Motor neuron (in vitro differentiated cells): Measurements from ENCODE around the gene MYLK. TPM values are rescaled to one million over a fixed set of nuclear protein-coding genes. Genes with fewer than 3 reads are reported as not detected.
"Not testable (repeated sequence)": the region's sequence is repeated elsewhere in the genome, so short reads cannot be mapped to it uniquely, and the experiment has no call there.

Experiments used
- ATAC-seq, 8 experiments: fragments of 200-7000 bp; cut with Tn5 transposase; replicated peaks in 6 of 8; 2 replicates each; pipeline ENCODE4 v1.8.0; 2021; ENCODE audit warnings: mild to moderate bottlenecking in 8 of 8, moderate library complexity in 8 of 8
- H3K27ac ChIP-seq, 2 donors: fragments of 250-450 bp; sonication (Bioruptor Pico); 2 replicates each; pipeline ENCODE4 v1.9.0; 2021; ENCODE audit warnings: antibody characterized with exemption in 2 of 2, mild to moderate bottlenecking in 2 of 2, moderate library complexity in 1 of 2
- H3K4me1 ChIP-seq, 2 donors: fragments of 250-450 bp; sonication (Bioruptor Pico); replicated peaks in 1 of 2; 2 replicates each; pipeline ENCODE4 v1.6.1; 2021; ENCODE audit warnings: antibody characterized with exemption in 2 of 2, mild to moderate bottlenecking in 2 of 2, moderate library complexity in 1 of 2
- H3K4me3 ChIP-seq, 5 donors: fragments of 250-450 bp; sonication (Bioruptor Pico); 2 replicates each; pipeline ENCODE4 v1.9.0; 2021; ENCODE audit warnings: antibody characterized with exemption in 5 of 5, mild to moderate bottlenecking in 5 of 5, moderate library complexity in 4 of 5
- WGBS, 10 experiments: fragments of 450-650 bp; shearing (Covaris generic); methylation state at CpG; one replicate each; pipeline ENCODE4 v1.0.0; 2022; 5-methylcytosine and 5-hydroxymethylcytosine counted together
- in situ Hi-C, 9 experiments: fragments of 400-800 bp; cut with MboI; loops; one replicate each; pipeline ENCODE4 v1.15.0; 2021; ENCODE audit warnings: low sequenced_read_pairs in 9 of 9, low pct_unique_long_range_greater_than_20kb in 2 of 9; ENCODE audit not compliant: unreplicated experiment in 9 of 9
- total RNA-seq, 8 experiments: library from RNA; unstranded; fragments of 300-600 nt; gene quantifications; 2 replicates each; pipeline versions ENCODE4 v1.2.3 to v1.2.4, GENCODE V29; 2022

Gene MYLK
- total RNA-seq, 8 experiments from 2014 or later, result 1.8 to 18.7 (median 6.1) TPM

DNA sequence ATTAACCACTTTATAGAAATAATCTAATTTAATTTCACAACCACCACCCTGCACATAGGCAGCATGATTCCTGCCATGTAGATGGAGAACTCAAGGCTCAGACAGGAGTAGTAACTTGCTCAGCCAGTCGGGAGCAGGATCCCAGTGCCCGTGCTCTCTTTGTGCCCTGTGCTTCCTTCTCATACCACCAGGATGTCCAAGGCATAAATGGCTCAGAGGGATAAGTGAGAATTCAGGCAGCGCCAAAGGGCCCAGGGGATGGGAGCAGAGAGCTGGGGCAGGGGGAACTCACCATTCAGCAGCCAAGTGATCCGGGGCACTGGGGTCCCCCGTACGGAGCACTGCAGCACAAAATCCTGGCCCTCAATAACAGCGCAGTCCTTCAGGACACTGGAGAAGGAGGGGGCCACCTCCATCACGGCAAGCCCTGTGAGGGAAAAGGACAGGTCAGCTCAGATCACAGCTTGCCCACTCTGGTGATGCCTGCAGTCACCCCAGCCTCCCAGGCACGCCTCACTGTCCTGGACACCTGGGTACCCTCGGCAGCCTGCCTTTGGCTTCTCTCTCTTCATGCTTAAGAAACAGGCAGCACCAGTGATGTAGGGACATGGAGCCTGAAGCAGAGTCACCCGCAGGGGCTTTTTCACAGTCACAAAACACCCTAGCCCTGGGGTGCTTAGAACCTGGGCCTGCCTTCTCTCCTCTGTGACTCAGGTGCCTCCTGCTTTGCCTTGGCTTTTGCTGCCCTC, 158.3 kb downstream of the MYLK start:
- Histone ChIP-seq H3K4me1 (peaks cover 5 to 6% of the 10 kb centered on the region in 2 donors), H3K4me3 (no peak overlapping the region), H3K27ac (no peak overlapping the region)
- ATAC-seq, result peak in 1 of 8 experiments; percentile 35
- in situ Hi-C loops, result no loop called here
- 90 to 100% (median 98%) methylated on average over 1 to 5 of the region's 11 CpGs; no CpG with 5 or more reads in 6 of the 10 experiments for WGBS, 10 experiments

DNA sequence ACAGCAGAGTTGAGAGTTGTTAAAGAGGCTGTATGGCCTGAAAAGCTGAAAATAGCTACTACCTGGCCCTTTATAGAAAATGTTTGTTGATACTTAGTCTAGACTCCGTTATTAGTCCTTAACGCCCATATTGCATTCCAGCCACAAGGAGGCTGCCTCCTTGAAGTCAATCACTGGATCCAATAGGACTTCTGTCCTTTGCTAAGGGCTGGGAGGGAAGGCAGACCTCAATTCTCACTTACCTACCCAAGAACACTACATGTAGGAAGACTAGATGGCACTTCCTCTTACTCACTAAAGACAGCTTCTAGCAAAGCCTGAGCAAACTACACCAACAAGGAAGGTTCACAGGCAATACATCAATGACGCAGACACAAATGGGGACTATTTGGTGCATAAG, 159.8 kb downstream of the MYLK start:
- WGBS, 10 experiments, result 0 to 100% (median 36%) methylated on average over 1 to 3 of the region's 3 CpGs; no CpG with 5 or more reads in 2 of the 10 experiments
- no peak overlapping the region for H3K4me3 ChIP-seq
- no peak for ATAC-seq
- no peak overlapping the region for H3K27ac ChIP-seq
- H3K4me1 ChIP-seq, result peaks cover 0 to 8% of the 10 kb centered on the region in 2 donors
- in situ Hi-C loops, result no loop called here

DNA sequence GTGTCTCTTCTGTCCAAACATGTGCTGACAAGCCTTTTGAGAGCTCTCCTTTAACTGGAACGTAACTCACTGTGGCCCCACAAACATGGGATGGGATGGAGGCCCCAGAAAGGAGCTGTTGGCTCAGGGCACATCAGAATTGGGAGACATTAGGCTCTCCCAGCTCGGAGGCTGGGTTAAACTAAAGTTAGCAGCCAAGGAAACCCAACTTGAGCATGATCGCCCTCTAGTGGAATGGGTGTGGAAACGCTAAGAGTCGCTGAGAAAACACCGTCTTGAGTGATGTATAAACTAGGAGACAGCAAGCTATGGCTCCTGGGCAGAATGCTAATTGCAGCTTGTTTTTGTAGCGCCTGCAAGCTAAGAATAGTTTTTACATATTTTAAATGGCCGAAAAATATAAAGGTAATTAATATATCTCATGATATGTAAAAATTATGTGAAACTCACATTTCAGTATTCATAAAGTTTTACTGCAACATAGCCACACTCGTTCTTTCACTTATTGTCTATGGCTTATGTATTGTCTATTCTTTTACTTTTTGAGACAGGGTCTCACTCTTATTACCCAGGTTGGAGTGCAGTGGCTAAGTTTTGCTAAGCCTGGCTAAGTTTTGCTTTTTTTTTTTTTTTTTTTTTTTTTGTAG, 160.5 kb downstream of the MYLK start:
- in situ Hi-C loops, result no loop called here
- Histone ChIP-seq H3K27ac (no peak overlapping the region), H3K4me1 (peaks cover 0 to 8% of the 10 kb centered on the region in 2 donors), H3K4me3 (no peak overlapping the region)
- WGBS, 10 experiments, result 0 to 50% (median 15%) methylated on average over 2 to 9 of the region's 9 CpGs
- ATAC-seq, result peak; percentile 65 to 76 (median 70)

DNA sequence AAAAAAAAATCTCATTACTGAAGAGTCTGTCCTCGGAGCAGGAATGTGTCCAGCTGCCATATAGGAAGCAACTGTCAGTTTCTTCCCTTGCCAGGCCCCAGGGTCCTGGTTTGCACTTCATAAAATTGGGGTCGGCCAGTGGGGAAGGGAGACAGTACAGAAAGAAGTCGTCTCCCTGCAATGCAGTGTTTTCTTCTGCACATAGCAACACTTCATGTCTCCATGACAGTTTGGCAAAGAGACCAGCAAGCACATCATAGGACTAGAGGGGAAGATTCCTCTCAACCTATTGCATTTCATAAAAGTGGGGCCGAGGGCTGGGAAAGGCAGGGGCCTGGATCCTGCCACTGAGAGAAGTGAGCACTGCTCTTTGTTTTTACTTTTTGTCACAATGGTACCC, 161.1 kb downstream of the MYLK start:
- in situ Hi-C loops, result no loop called here
- peak in 3 of 8 experiments; percentile 1 to 60 (median 4) for ATAC-seq
- WGBS, 10 experiments, result 33 to 94% (median 66%) methylated on average over 1 to 4 of the region's 4 CpGs; no CpG with 5 or more reads in 1 of the 10 experiments
- H3K27ac ChIP-seq, result no peak overlapping the region
- H3K4me3 ChIP-seq, result no peak overlapping the region
- peaks cover 0 to 8% of the 10 kb centered on the region in 2 donors for H3K4me1 ChIP-seq

DNA sequence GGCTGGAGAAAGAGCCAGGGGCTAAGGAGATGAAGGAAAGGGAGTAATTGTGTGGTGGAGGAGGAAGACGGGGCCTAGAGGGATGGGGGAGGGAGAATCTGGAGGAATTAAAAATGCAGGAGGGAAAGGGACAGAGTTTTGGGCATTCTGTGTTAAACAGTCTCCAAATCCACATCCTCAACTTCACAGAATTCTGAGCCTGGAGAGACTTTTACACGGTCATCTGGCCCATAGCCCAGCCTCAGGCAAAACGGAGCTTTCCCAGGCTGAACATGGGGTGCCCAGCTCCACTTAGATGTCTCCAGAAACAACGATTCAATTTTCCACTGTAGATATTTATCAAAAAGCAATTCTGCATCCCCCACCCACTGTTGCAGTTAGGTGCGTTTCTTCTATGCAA, 161.7 kb downstream of the MYLK start:
- Histone ChIP-seq H3K4me1 (peaks cover 0 to 8% of the 10 kb centered on the region in 2 donors), H3K4me3 (no peak overlapping the region), H3K27ac (no peak overlapping the region)
- in situ Hi-C loops, result no loop called here
- 0 to 80% (median 58%) methylated on average over 1 to 4 of the region's 5 CpGs; no CpG with 5 or more reads in 3 of the 10 experiments for WGBS, 10 experiments
- no peak for ATAC-seq

DNA sequence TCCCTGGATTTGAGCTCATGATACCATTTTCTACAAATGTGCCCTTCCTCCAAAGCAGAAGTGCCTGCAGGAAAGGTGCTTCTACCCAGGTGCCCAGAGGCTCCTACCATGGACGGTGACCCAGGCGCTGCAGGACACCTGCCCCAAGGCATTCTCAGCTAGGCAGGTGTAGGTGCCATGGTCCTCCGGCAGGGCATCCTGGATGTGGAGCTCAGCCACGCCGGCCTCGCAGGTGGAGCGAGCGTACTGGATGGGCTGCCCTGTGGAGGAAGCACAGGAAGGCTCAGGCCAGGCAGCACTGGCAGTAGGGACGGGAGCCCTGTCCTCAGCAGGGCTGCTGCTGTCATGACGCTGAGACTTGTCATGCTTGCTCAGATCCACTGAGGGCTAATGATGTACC, 162.1 kb downstream of the MYLK start:
- ATAC-seq, result no peak
- peaks cover 0 to 8% of the 10 kb centered on the region in 2 donors for H3K4me1 ChIP-seq
- no peak overlapping the region for H3K27ac ChIP-seq
- 94 to 100% methylated on average over 1 to 6 of the region's 10 CpGs; no CpG with 5 or more reads in 8 of the 10 experiments for WGBS, 10 experiments
- in situ Hi-C loops, result no loop called here
- no peak overlapping the region for H3K4me3 ChIP-seq

DNA sequence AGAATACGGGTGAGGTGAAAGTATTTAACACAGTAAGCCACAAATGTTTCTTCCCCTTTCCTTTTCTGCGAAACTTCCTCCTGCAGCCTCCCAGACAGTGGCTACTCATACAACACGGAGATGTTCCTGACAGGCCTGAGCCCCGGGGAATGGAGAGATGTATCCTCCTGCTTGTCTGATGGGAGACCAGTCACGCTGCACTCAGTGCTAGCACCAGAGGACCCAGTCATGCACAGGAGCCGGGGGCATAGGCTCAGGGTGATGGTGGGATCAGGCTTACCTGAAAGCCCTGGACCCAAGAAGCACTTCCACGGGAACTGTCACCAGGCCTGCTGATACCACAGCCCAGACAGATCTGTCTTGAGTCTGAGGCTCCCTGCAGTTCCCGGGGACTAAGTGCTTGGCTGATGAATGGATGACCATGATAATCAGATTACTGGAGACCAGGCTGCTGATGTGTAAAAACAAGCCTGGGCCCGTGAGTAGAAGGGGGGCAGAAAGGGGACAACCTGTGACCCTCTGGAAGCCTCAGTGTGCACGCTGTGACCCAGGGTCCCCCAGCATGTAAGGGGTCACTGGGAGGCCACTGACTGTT, 162.9 kb downstream of the MYLK start:
- H3K4me1 ChIP-seq, H3K4me3 ChIP-seq, H3K27ac ChIP-seq, in situ Hi-C loops: not testable (repeated sequence)
- ATAC-seq, result peak in 3 of 8 experiments; percentile 23 to 39 (median 29)
- WGBS, 10 experiments, result no CpG with 5 or more reads among the region's 10 CpGs

DNA sequence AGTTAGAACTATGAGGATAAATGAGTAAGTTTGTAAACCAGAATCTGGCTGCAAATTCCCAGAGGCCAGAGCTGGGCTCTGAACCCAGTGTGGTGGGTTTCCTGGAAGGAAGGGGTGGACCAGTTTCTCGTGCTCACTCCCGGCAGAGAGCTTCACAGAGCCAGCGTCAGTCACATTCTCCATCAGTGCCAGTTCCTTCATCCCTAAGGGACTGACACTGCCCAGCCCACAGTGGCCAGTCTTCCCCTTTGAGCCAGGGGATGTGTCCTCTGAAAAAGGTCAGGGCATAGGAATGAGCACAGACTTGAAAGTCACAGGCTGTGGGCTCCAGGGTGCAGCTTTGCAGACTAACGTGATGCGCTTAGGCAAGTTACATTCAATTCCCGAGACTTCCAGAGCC, 163.5 kb downstream of the MYLK start:
- Histone ChIP-seq H3K27ac (no peak overlapping the region), H3K4me1 (peaks cover 0 to 8% of the 10 kb centered on the region in 2 donors), H3K4me3 (no peak overlapping the region)
- no peak for ATAC-seq
- 80% methylated on average over 2 of the region's 6 CpGs; no CpG with 5 or more reads in 9 of the 10 experiments for WGBS, 10 experiments
- in situ Hi-C loops, result no loop called here

DNA sequence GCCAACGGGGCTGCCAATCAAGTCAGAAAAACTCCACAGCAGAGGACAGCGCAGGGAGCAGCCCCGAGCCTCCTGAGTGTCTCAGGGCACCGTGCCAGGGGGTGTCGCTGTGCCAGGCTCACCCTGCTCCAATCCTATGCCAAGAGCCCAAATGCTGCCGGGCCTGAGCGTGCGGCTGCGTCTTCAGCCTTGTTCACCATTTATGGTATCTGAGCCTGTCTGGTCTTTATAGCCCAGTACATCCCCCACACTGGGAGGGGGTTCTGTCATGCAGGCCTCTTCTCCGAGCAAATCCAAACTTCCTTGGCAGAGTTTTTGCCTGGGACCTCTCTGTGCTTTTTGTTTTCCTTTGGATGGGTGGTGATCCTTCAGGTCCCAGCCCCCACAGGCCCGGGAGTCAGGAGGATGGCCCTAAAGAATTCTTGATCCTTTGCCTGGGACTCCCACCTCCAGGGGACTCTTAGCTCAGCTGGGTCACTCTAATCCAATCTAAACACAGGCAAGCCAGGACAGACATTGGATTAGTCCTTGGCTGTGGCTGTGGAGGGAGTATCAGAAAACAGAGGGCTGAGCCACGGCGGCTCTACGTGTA, 164.2 kb downstream of the MYLK start:
- WGBS, 10 experiments, result 40 to 100% (median 80%) methylated on average over 1 to 3 of the region's 14 CpGs; no CpG with 5 or more reads in 5 of the 10 experiments
- Histone ChIP-seq H3K4me3 (no peak overlapping the region), H3K27ac (no peak overlapping the region), H3K4me1 (peaks cover 0 to 8% of the 10 kb centered on the region in 2 donors)
- in situ Hi-C loops, result loop anchor here in 4 of 9 experiments (10.0 kb wide), 2 partner anchors 65 to 75 kb away; no protein-coding TSS in a partner anchor
- ATAC-seq, result peak in 1 of 8 experiments; percentile 2

DNA sequence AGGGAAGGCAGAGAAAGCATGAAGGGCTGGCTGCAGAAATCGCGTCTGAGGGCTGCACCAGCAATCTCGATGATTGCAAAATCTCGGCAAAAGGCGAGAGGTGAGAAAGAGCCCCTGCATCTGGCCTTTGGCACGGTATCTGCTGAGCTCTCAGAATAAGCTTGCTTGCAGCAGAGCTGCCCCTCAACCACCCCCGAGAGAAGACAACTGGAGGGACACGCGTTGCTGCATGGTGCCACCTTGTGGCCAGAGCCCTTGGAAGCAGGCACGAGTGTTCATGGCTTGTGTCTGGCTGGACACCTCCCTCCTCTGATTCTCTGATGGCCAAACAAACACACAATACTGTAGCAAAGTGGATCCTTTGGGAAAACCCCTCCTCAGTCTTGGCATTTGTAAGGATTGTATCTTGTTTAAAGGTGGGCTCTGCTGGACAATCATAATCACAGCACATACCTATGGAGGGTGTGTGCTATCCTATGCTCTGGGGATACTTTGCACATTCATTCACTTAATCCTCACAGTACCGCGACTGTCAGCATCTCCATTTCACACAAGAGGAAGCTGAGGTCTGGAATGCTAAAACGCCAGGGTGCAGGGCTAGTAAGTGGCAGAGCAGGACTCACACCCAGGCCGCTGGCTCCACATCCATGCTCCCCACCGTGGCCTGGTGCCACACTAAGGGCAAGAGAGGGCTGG, 164.9 kb downstream of the MYLK start:
- not testable (repeated sequence) for H3K4me3 ChIP-seq, H3K27ac ChIP-seq, H3K4me1 ChIP-seq
- ATAC-seq, result peak; percentile 71 to 88 (median 86)
- WGBS, 10 experiments, result 42 to 100% methylated on average over 2 to 10 of the region's 15 CpGs; no CpG with 5 or more reads in 8 of the 10 experiments
- in situ Hi-C loops, result loop anchor here in 4 of 9 experiments (10.0 kb wide), 2 partner anchors 64 to 74 kb away; no protein-coding TSS in a partner anchor

DNA sequence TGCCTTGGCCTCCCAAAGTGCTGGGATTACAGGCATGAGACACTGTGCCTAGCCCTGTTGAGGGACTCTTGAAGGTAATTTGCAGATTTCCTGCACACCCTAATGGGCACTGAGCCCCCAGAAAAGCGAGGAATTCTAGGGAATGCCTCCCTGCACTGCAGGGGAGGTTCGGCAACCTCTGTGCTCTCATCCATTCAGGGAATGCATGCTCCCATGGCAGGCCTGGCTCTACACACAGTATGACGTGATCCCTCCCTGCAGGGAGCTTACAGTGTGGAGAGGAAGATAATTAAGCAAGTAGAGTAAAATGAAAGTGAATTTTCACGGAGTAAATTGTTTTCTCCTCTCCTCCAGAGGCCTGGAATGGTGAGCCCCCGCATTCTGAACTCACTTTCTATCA, 166.0 kb downstream of the MYLK start:
- Histone ChIP-seq H3K27ac (no peak overlapping the region), H3K4me1 (peaks cover 0 to 4% of the 10 kb centered on the region in 2 donors), H3K4me3 (no peak overlapping the region)
- in situ Hi-C loops, result loop anchor here in 4 of 9 experiments (10.0 kb wide), 2 partner anchors 63 to 73 kb away; no protein-coding TSS in a partner anchor
- ATAC-seq, result no peak
- WGBS, 10 experiments, result 60 to 100% (median 90%) methylated on average over 1 to 2 of the region's 5 CpGs; no CpG with 5 or more reads in 6 of the 10 experiments

DNA sequence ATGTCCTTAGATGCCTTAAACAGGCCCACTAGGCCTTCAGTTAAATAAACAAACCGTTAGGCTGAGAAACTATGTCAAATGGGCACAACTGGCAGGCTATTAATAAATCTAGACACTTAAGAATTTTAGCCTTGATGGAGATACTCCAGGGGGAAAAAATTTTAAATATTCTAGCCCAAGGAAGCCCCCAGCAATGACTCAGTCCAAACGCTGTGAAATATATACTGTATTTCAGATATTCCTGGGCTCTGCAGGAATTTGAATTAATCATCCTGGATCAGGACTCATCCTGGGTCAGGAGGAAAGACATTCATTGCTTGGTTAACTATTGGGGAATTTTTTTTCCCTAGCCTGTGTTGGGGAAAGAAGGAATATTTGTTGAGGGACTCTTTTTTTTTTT, 166.7 kb downstream of the MYLK start:
- H3K27ac ChIP-seq, ATAC-seq, H3K4me1 ChIP-seq, H3K4me3 ChIP-seq: not testable (repeated sequence)
- in situ Hi-C loops, result loop anchor here in 4 of 9 experiments (10.0 kb wide), 2 partner anchors 63 to 73 kb away; no protein-coding TSS in a partner anchor
- WGBS, 10 experiments, result 0 to 100% (median 40%) methylated on average over 1 to 2 of the region's 2 CpGs; no CpG with 5 or more reads in 1 of the 10 experiments
